Thymus (tissue), 11 donors: ENCODE measurements around the gene FUT4. TPM values are rescaled to one million over a fixed set of nuclear protein-coding genes. Genes with fewer than 3 reads are reported as not detected.
"Not testable (repeated sequence)": the region's sequence is repeated elsewhere in the genome, so short reads cannot be mapped to it uniquely, and the experiment has no call there.

Experiments
- DNase-seq, 9 donors: peaks; one replicate each; pipeline ENCODE4 v3.0.0-alpha.2; 2013; ENCODE audit warnings: low spot score in 9 of 9, low read depth in 6 of 9, missing footprints in 1 of 9
- H3K27ac ChIP-seq, 2 donors: one replicate each; pipeline ENCODE4 v1.5.1; 2013; ENCODE audit warnings: control low read depth in 1 of 2, low read depth in 1 of 2, low read length in 1 of 2, mild to moderate bottlenecking in 1 of 2, moderate library complexity in 1 of 2
- H3K27me3 ChIP-seq, 2 donors: one replicate each; pipeline ENCODE4 v1.5.1; 2013; ENCODE audit warnings: low read length in 1 of 2; ENCODE audit not compliant: control insufficient read depth in 2 of 2, insufficient read depth in 1 of 2
- H3K36me3 ChIP-seq, 2 donors: one replicate each; pipeline ENCODE4 v1.5.1; 2013; ENCODE audit warnings: low read length in 1 of 2, mild to moderate bottlenecking in 1 of 2, moderate library complexity in 1 of 2; ENCODE audit not compliant: control insufficient read depth in 2 of 2, insufficient read depth in 2 of 2
- H3K4me1 ChIP-seq, 2 donors: one replicate each; pipeline ENCODE4 v1.5.1; 2013; ENCODE audit warnings: low read length in 2 of 2; ENCODE audit not compliant: control insufficient read depth in 2 of 2, insufficient read depth in 2 of 2
- H3K4me3 ChIP-seq, 2 donors: one replicate each; pipeline ENCODE4 v1.5.1; 2013; ENCODE audit warnings: low read length in 2 of 2, control low read depth in 1 of 2, mild to moderate bottlenecking in 1 of 2
- H3K9me3 ChIP-seq, 2 donors: one replicate each; pipeline ENCODE4 v1.5.1; 2013; ENCODE audit warnings: low read length in 1 of 2, mild to moderate bottlenecking in 1 of 2; ENCODE audit not compliant: control insufficient read depth in 2 of 2, insufficient read depth in 1 of 2
- WGBS: extraction: QIAGEN DNeasy Blood & Tissue Kit; methylation state at CpG from one replicate; pipeline ENCODE4 v1.1.7; 2013; 5-methylcytosine and 5-hydroxymethylcytosine counted together
- polyA plus RNA-seq: library from polyadenylated mRNA; stranded (reverse); fragments of 200-250 nt; gene quantifications from one replicate; pipeline ENCODE4 v1.2.3, GENCODE V29; 2013
- total RNA-seq: library from RNA; stranded (reverse); fragments of 120-200 nt; gene quantifications from one replicate; pipeline ENCODE4 v1.2.4, GENCODE V29; 2013
- donor health status: healthy.

The FUT4 gene
- total and polyA plus RNA-seq, 2 donors, result 4.3 to 5.0 TPM

DNA sequence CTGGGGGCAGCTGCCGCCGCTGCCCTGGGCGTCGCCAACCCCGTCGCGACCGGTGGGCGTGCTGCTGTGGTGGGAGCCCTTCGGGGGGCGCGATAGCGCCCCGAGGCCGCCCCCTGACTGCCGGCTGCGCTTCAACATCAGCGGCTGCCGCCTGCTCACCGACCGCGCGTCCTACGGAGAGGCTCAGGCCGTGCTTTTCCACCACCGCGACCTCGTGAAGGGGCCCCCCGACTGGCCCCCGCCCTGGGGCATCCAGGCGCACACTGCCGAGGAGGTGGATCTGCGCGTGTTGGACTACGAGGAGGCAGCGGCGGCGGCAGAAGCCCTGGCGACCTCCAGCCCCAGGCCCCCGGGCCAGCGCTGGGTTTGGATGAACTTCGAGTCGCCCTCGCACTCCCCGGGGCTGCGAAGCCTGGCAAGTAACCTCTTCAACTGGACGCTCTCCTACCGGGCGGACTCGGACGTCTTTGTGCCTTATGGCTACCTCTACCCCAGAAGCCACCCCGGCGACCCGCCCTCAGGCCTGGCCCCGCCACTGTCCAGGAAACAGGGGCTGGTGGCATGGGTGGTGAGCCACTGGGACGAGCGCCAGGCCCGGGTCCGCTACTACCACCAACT lies 1.0 kb downstream of the FUT4 start:
- H3K27ac ChIP-seq, result peak overlapping the region in 1 of 2 donors; percentile 99
- H3K4me3 ChIP-seq, result peak overlapping the region; percentile 73 to 89
- H3K4me1 ChIP-seq, result peaks cover 11 to 27% of the 10 kb centered on the region in 2 donors
- WGBS, result 33% methylated on average over 59 of the region's 59 CpGs
- DNase-seq, result peak in 3 of 9 donors; percentile 27 to 53 (median 28)
- no peaks in the 10 kb centered on the region for H3K27me3 ChIP-seq
- no peaks in the 10 kb centered on the region for H3K9me3 ChIP-seq
- no peaks in the 10 kb centered on the region for H3K36me3 ChIP-seq

- H3K27me3 ChIP-seq, result no peaks in the 10 kb centered on the region
- peak overlapping the region; percentile 73 to 89 for H3K4me3 ChIP-seq
- no peaks in the 10 kb centered on the region for H3K9me3 ChIP-seq
- no peak for DNase-seq
- peaks cover 13 to 31% of the 10 kb centered on the region in 2 donors for H3K4me1 ChIP-seq
- 90% methylated on average over 54 of the region's 54 CpGs for WGBS
- peaks cover 0 to 2% of the 10 kb centered on the region in 2 donors for H3K36me3 ChIP-seq
- H3K27ac ChIP-seq, result peak overlapping the region in 1 of 2 donors; percentile 8
Observed at GRCh38 chr11:94545264-94546161, 1.8 kb downstream of the FUT4 start.

DNA sequence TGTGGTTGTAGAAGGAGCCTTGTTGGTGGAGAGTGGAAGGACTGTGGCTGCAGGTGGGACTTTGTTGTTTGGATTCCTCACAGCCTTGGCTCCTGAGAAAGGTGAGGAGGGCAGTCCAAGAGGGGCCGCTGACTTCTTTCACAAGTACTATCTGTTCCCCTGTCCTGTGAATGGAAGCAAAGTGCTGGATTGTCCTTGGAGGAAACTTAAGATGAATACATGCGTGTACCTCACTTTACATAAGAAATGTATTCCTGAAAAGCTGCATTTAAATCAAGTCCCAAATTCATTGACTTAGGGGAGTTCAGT lies 2.4 kb downstream of the FUT4 start:
- H3K4me1 ChIP-seq, result peaks cover 13 to 31% of the 10 kb centered on the region in 2 donors
- no peak overlapping the region for H3K27ac ChIP-seq

GRCh38 chr11:94546886-94547285 lies 3.2 kb downstream of the FUT4 start:
- Histone ChIP-seq H3K27ac (no peak overlapping the region), H3K36me3 (peaks cover 0 to 2% of the 10 kb centered on the region in 2 donors), H3K4me1 (peaks cover 13 to 31% of the 10 kb centered on the region in 2 donors), H3K27me3 (no peaks in the 10 kb centered on the region), H3K9me3 (no peaks in the 10 kb centered on the region), H3K4me3 (peak overlapping the region in 1 of 2 donors; percentile 16)
- peak in 2 of 9 donors; percentile 20 to 30 for DNase-seq
- WGBS, result 96% methylated on average over 1 of the region's 1 CpG

More for the DNA sequence above, 2.4 kb downstream of the FUT4 start:
- 95% methylated on average over 2 of the region's 2 CpGs for WGBS
- Histone ChIP-seq H3K36me3 (peaks cover 0 to 2% of the 10 kb centered on the region in 2 donors), H3K9me3 (no peaks in the 10 kb centered on the region), H3K27me3 (no peaks in the 10 kb centered on the region), H3K4me3 (peak overlapping the region; percentile 73 to 89)
- no peak for DNase-seq

GRCh38 chr11:94549146-94549545 lies 5.4 kb downstream of the FUT4 start:
- WGBS, result 90% methylated on average over 5 of the region's 5 CpGs
- Histone ChIP-seq H3K27ac (no peak overlapping the region), H3K4me1 (peaks cover 13 to 22% of the 10 kb centered on the region in 2 donors), H3K36me3 (peaks cover 0 to 2% of the 10 kb centered on the region in 2 donors), H3K9me3 (no peaks in the 10 kb centered on the region), H3K27me3 (no peaks in the 10 kb centered on the region), H3K4me3 (no peak overlapping the region)
- DNase-seq, result no peak

DNA sequence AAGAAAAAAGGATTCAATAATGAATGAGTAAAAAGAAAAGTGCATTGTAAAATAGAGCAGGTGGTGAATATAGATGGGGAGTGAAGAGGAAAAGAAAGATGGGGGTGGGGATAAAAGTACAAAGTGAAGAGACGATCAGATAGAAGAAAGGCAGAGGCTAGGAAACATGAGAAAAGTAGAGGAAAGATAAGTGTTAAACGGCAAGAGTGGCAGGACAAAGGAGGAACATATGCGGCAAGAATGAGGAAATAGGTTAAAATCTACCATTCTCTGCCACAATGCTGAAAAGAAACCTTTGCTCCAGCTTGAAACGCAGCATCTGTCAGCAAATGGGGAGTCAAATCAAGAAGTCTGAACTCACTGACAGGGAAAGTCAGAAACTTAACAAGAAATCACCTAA lies 6.8 kb downstream of the FUT4 start:
- H3K27me3 ChIP-seq, result no peaks in the 10 kb centered on the region
- peaks cover 0 to 2% of the 10 kb centered on the region in 2 donors for H3K36me3 ChIP-seq
- no peak for DNase-seq
- no peaks in the 10 kb centered on the region for H3K9me3 ChIP-seq
- no peak overlapping the region for H3K27ac ChIP-seq
- 34% methylated on average over 4 of the region's 4 CpGs for WGBS
- H3K4me1 ChIP-seq, result peaks cover 3 to 13% of the 10 kb centered on the region in 2 donors
- H3K4me3 ChIP-seq, result no peak overlapping the region

GRCh38 chr11:94553938-94554337 lies 10.2 kb downstream of the FUT4 start:
- WGBS, result 99% methylated on average over 1 of the region's 1 CpG
- Histone ChIP-seq H3K4me1 (peaks cover 2 to 6% of the 10 kb centered on the region in 2 donors), H3K27ac (no peak overlapping the region), H3K9me3 (no peaks in the 10 kb centered on the region), H3K27me3 (no peaks in the 10 kb centered on the region), H3K4me3 (no peak overlapping the region), H3K36me3 (peaks cover 0 to 2% of the 10 kb centered on the region in 2 donors)
- DNase-seq, result no peak

GRCh38 chr11:94555752-94556329 lies 12.1 kb downstream of the FUT4 start:
- H3K36me3 ChIP-seq, H3K4me1 ChIP-seq, DNase-seq, H3K9me3 ChIP-seq, H3K27me3 ChIP-seq, H3K27ac ChIP-seq, H3K4me3 ChIP-seq: not testable (repeated sequence)
- 95% methylated on average over 8 of the region's 8 CpGs for WGBS

GRCh38 chr11:94557421-94557820 lies 13.7 kb downstream of the FUT4 start:
- H3K27me3 ChIP-seq, result no peaks in the 10 kb centered on the region
- H3K4me1 ChIP-seq, result no peaks in the 10 kb centered on the region
- no peaks in the 10 kb centered on the region for H3K9me3 ChIP-seq
- no peak overlapping the region for H3K27ac ChIP-seq
- no peak overlapping the region for H3K4me3 ChIP-seq
- H3K36me3 ChIP-seq, result no peaks in the 10 kb centered on the region
- no peak for DNase-seq
